GM10248 (cell line): ENCODE measurements around the gene SNX8.

Experiments used
- CTCF ChIA-PET: fragments of 300-600 bp; sonication (Branson Sonifier 250); formaldehyde crosslinking; extraction: SDS; loops from one replicate; lab custom pipeline; 2021; ENCODE audit warnings: antibody characterized with exemption; lab: Yijun Ruan, JAX
- POLR2A ChIA-PET: fragments of 350-650 bp; sonication (Branson Sonifier 250); formaldehyde crosslinking; extraction: SDS; loops from one replicate; lab custom pipeline; 2020; ENCODE audit warnings: antibody characterized with exemption; lab: Yijun Ruan, JAX
- DNase-seq: peaks from one replicate; pipeline ENCODE4 v3.0.0; 2012; ENCODE audit errors: extremely low spot score
- CTCF ChIP-seq: IDR thresholded peaks from 2 replicates; pipeline ENCODE4 v1.5.1; 2012; ENCODE audit warnings: mild to moderate bottlenecking, low read depth; ENCODE audit errors: extremely low read depth, missing control alignments, control extremely low read depth

SNX8 gene

GRCh38 chr7:2247141-2247995 is 66.9 kb downstream of the SNX8 start:
- DNase-seq, result peak; percentile 68
- ChIA-PET POLR2A (no interaction called here), CTCF (interaction anchor here (0.8 to 4.9 kb wide), 9 partner anchors 10 to 666 kb away, joined by 3 to 34 read pairs (median 8); no protein-coding TSS in a partner anchor)
- TF ChIP-seq CTCF, result peak; percentile 83

DNA sequence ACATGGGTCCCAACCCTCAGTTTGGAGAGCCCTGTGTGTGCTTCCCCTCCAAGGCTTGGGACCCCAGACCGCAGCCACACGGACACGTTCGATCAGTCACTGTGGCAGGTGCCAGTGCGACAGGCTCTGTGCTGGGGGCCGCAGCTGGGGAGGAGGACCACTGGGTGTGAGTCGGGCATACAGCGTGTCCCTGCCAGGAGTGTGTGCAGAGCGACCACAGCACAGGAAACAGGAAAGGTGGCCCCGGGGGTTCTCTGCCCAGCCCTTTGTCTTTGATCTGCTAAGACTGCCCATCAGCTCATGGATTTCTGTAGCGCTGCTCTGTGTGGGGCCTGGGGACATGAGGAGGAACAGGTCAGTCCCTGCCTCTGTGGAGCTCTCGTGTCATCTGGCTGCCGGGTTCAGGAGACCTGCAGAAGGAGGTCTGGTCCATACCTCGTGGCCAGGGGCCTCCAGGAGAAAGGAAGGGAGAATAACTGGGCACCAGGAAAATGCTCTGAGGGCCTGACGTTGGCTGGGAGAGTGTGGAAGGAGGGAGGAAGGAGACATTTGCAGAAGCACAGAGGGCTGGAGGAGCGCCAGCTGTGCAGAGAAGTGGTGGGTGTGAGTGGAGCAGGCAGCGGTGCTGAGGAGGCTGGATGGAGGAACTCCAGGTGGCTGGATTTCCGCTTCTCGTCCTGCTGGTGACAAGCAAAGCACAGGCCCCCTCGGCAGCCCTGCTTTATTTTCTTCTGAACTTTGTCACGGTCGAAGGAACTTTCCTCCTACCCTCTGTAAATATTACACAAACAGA is 68.2 kb downstream of the SNX8 start:
- CTCF ChIA-PET, result interaction anchor here (0.6 to 2.9 kb wide), 4 partner anchors 9 to 193 kb away, joined by 3 to 8 read pairs (median 3); no protein-coding TSS in a partner anchor
- TF ChIP-seq CTCF, result no peak
- POLR2A ChIA-PET, result no interaction called here
- no peak for DNase-seq

GRCh38 chr7:2244404-2244995 is 69.7 kb downstream of the SNX8 start:
- TF ChIP-seq CTCF, result no peak
- CTCF ChIA-PET, result interaction anchor here (2.9 kb wide), 1 partner anchor 103 kb away, joined by 8 read pairs; no protein-coding TSS in a partner anchor
- no peak for DNase-seq
- POLR2A ChIA-PET, result no interaction called here

DNA sequence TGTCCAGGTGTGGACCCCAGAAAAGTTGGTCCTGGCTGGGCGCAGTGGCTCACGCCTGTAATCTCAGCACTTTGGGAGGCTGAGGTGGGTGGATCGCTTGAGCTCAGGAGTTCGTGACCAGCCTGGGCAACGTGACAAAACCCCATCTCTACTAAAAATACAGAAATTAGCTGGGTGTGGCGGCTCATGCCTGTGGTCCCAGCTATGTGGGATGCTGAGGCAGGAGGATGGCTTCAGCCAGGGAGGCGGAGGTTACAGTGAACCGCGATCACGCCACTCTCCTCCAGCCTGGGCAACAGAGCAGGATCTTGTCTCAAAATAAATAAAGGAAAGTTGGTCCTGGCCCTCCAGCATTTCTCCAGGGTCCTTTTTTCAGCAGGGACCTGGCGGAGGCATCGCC is 70.8 kb downstream of the SNX8 start:
- CTCF ChIA-PET, result no interaction called here

DNA sequence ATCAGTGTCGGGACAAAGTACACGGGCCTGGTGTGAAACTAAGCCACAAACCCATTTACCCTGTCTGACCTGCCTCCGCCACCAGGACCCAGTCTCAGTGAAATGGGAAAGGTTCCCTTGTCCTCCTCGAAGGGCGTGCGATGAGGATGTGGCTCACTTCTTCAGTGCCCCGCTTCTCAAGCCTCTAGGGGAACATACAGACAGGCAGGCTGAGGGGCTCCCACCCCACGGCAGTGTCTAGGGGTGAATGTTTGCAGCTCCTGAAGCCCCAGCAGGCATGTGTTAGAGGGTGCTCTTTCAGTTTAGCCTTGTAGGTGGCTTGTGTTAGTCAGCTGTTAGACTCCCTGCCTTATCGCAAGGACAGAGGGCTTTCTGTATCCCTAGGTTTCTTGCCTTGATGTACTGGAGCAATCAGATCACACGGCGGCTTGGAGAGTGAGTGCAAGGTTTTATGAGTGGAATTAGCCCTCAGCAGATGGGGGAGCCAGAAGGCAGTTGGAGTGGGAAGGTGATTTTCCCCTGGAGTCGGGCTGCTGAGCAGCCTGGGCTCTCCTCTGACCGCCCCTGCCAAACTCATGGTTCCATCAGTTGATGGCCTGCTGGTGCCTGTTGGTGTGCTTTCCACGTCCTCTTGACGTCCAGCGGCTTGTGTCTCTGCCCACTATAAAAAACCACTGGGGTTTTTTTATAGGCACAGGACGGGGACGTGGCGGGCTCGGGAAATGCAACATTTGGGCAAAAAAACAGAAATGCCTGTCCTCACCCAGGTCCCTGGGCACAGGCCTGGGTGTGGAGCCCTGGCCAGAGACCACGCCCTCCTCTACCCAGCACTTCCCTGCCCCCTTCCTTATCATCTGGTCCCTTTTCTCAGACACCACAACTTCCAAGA is 71.5 kb downstream of the SNX8 start:
- ChIA-PET POLR2A (interaction anchor here (0.6 to 1.2 kb wide), 4 partner anchors 10 to 164 kb away, joined by 3 to 7 read pairs (median 3); partner anchors contain the start of gene MAD1L1), CTCF (interaction anchor here (1.0 to 1.9 kb wide), 3 partner anchors 10 to 77 kb away, joined by 3 to 6 read pairs (median 6); partner anchors contain the start of gene MAD1L1)
- TF ChIP-seq CTCF, result no peak
- DNase-seq, result no peak

More for the DNA sequence above, 70.8 kb downstream of the SNX8 start:
- no peak for TF ChIP-seq CTCF
- POLR2A ChIA-PET, result interaction anchor here (0.7 kb wide), 1 partner anchor 97 kb away, joined by 7 read pairs; no protein-coding TSS in a partner anchor
- no peak for DNase-seq
